Right renal cortex interstitium (tissue), 3 donors: ENCODE measurements around the gene CAPN5. TPM values are rescaled to one million over a fixed set of nuclear protein-coding genes. Genes with fewer than 3 reads are reported as not detected.
"Not testable (repeated sequence)": the region's sequence is repeated elsewhere in the genome, so short reads cannot be mapped to it uniquely, and the experiment has no call there.

Source experiments
- DNase-seq, 3 donors: peaks; one replicate each; pipeline ENCODE4 v3.0.0-alpha.2; 2013; ENCODE audit warnings: low read depth in 3 of 3, low spot score in 2 of 3
- polyA plus RNA-seq, 3 donors: library from polyadenylated mRNA; unstranded; fragments of 120-200 nt; gene quantifications; one replicate each; pipeline ENCODE4 v1.2.1, GENCODE V29; 2013; ENCODE audit not compliant: insufficient read length in 3 of 3

The CAPN5 gene
- polyA plus RNA-seq, 3 donors, result 20.7 to 24.5 (median 21.2) TPM

GRCh38 chr11:77094841-77095365 is 28.1 kb downstream of the CAPN5 start:
- DNase-seq, result no peak

DNA sequence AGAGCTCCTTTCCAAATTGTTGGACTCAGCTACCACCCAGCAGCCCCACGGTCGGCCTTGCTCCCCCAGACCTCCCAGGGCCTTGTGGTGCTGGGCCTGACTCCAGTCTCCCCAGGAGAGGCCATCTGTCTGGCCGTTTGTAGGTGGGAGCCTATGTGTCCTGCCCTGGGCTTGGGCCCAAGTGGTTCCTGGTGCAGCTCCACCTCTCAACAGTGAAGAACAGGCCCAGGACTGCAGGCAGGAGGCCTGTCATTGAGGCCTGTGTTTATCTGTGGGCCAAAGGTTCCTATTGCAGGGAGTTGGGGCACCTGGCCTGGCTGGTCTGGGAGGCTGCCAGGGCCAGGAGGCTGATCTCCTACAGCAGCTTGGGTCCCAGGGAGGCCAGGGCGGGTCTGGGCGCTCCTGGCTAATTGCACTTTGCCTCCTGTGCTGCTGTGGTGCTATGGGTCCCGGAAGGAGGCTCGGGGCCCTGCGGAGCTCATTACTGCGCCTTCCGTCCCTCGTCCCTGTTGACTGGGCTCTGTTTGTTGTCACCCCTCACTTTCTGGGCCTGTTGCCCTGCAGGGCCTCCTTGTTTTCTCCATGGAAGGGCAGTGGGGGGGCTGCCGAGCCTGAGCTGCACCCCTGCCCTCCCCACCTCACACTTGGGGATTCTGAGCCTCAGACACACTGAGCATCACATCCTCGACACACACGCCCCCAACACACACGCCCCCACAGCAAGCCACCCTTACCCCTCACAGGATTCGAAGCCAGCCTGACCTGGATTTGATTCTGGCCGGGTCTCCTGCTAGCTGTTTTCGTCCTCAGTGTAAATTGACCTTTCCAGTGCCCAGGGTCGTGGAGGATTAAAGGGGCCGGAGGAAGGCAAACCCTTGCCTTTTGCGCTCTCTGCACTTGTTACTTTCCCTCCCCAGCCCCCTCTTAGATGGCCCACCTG is 29.1 kb downstream of the CAPN5 start:
- DNase-seq, result no peak

DNA sequence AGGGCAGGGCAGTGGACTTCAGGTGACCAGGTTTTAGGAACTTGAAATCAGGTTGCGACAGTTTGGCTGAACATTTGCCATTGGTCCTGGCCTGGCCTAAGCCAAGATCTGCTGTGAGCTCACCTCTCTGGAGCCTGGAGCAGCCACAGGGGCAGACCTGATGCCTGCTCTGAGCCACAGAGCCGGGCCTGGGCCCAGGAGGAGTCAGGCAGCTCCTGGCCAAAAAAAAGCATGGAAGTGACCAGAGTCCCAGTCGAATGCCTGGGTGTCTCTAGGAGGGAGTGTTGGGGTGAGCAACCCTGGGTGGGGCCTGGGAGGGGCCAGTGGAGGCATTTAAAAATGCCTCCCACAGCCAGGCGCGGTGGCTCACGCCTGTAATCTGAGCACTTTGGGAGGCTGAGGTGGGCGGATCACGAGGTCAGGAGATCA is 29.8 kb downstream of the CAPN5 start:
- no peak for DNase-seq

- not testable (repeated sequence) for DNase-seq
Measured at GRCh38 chr11:77097180-77097579, 30.4 kb downstream of the CAPN5 start.

GRCh38 chr11:77100166-77101042 is 33.6 kb downstream of the CAPN5 start:
- DNase-seq, result no peak

GRCh38 chr11:77101043-77101537 is 34.3 kb downstream of the CAPN5 start:
- DNase-seq, result no peak

- DNase-seq, result no peak
Measured at GRCh38 chr11:77102246-77103210, 35.8 kb downstream of the CAPN5 start, which contains the start of gene OMP. OMP (plus strand) TSS chr11:77102840; CDS start chr11:77102840, 0 bp downstream.

DNA sequence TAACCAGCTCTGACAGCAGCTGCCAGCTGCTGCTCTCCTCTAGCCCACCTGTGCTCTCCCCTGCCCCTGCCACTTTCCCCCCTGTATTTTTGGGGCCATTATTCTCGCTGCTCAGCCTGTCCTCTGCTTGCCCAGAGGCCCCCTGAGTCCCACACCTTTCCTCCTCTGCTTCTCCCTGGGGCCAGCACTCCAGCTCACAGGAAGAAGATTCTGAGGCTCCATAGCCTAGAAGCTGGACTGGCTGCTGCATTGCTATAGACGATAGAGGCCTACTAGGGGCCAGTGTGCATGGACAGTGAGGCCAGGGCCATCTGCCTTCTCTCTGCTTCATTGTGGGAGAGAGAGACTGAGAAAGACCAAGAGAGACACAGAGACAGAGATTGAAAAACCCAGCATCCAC is 36.5 kb downstream of the CAPN5 start:
- DNase-seq, result no peak

DNA sequence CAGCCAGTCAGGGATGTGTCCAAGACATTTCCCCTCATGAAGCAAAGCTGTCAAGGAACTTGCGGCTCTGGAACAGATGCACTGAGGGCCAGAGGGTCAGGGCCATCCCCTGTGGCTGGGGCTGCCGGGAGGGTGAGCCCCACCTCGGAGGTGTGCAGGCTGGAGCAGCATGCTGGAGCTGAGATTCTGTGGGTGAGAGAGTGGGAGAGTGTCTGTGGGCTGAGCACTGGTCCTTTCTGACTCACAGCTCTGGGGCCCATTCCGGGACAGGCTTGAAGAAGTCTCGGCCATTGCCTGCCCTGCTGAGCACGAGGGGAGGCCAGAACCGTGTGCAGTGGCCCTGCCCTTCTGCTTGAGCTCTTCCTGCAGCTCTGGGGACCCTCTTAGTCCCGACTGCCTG is 38.0 kb downstream of the CAPN5 start:
- no peak for DNase-seq

DNA sequence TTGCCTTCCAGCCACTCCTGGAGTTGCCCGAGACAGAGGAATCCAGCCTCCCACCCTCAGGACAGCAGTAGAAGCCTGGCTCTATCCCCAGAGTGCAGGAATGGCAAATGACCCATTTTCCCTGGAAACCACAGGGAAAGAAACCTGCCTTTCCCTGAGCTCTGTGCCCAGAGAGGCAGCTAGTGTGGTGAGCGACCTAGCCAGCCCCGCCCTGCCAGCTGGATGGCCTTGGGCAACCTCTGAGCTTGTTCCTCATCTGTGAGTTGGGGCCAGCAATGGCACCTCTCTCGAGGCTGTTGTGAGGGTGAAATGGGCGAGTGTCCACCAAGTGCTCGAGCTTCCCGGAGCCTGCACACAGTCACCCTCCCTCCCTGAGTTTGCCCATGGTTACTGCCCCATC is 39.5 kb downstream of the CAPN5 start:
- DNase-seq, result no peak

DNA sequence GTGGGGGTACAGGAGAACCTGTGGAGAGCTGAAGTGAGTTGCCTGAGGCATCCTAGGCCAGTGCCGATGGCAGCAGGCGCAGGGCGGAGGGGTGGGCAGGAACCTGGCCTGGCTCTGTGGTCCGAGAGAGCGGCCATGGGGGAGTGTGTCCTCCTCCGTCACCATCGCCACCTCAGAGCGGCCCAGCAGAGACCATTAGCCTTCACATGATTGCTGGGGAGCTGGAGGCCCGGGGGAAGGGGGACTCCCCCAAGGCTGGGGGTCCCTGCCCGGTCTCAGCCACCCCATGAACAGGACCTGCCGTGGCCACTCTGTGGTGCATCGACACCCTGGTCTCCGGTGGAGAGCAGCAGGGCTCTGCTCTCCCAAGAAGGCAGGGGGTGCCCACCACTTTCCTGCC is 40.0 kb downstream of the CAPN5 start:
- no peak for DNase-seq

DNA sequence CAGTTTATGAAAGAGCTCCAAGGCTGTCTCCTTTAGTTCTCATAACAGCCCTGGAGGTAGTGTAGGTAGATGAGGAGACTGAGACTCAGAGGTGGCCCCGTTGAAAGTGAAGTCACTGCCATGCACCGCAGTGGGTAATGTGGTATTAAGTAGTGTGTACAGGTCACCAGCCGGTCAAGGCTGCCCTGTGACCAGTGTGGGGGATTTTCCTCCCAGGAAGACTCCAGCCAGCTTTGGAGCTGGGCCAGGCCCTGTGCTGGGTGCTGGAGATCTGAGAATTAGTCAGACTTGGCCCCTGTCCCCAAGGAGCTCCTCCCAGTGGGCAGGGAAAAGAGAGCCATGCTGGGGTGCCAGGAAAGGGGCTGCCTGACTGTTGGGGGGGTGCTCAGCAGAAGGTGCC is 41.2 kb downstream of the CAPN5 start:
- no peak for DNase-seq

DNA sequence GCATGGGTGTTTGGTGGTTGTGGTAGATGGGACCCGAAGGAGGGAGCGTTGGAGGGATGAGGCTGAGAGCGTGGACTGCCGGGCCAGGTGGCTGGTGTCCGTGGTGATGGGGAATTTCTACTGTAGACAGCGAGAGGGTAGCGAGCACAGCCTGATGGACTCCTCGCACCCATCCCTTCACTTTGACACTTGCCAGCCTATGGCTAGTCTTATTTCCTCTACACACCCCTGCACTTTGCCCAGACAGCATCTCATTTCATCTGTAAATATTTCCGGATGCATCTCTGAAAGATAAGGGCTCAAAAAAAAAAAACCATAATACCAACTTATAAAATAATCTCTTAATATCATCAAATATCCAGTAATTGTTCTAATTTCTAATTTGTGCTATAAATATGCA is 41.7 kb downstream of the CAPN5 start:
- no peak for DNase-seq

DNA sequence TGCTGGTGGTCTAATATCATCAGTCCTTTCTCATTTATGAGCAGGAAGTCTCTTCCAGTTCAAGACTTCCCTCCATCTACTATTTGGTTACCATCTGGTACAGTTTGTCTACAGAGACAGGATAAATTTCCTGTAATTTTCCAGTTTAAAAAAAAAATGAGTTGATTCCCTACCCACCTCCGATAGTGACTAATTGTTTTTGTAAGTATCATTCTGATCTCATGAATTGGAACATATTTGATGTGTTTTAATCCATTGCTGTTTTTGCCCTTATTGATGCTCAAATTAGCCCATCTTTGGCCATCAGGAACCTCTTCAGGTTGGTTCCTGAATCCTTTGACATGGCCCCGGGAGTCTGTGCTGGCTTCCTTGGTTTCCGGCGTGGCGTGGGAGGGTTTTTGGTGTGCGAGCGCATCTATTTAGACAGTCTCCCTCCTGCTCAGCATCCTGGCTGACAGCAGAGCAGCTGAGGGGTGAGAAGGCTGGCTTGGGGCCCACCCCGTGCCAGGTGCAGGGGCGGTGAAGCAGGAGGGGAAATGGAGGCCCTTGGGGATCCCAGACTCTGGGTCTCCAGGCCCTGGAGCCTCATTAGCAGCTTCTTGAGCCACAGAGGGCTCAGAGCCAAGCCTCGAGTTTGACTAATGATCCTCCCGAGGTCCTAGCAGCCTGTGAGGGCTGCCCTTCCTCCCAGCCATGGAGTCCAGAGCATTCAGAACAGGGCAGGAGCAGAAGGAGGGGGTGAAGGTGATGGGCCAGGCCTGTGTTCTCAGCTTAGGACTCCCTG is 42.7 kb downstream of the CAPN5 start:
- DNase-seq, result no peak

GRCh38 chr11:77110836-77111235 is 44.1 kb downstream of the CAPN5 start:
- no peak for DNase-seq

- no peak for DNase-seq
Measured at GRCh38 chr11:77111277-77111676, 44.5 kb downstream of the CAPN5 start.

GRCh38 chr11:77111946-77112345 is 45.2 kb downstream of the CAPN5 start:
- no peak for DNase-seq

DNA sequence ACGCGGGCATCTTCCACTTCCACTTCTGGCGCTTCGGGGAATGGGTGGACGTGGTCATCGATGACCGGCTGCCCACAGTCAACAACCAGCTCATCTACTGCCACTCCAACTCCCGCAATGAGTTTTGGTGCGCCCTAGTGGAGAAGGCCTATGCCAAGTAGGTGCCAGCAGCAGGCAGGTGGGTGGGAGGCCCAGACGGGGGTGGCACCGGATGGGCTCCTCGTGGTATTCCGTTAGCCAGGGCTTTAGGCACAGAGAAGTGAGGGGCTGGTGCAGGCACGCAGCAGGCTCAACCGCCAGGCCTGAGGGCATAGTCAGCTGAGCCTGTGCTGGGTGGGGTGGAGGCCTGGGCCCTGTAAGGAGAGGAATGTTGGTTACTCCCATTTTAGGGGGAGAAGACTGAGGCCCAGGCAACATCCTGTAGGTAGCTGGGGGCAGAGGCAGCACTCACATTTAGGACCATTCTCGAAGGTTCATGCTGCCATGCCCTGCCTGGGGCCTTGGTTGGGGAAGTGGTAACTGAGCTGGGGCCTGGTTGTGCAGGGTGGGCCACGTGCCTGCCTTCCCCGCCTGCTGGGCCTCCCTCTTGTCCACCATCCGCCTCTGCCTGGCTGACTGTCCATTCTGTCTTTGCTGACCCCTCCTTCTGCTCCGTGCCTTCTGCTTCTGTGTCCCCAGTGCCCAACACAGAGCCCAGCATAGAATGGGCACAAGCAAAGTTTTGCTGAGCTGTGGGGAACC is 46.0 kb downstream of the CAPN5 start:
- no peak for DNase-seq
